Neuronal stem cell (in vitro differentiated cells): ENCODE results near the gene XPR1.
A peak's percentile ranks its signal among the peaks of the same experiment; 100 is the strongest.

ENCODE experiments used
- DNase-seq: peaks from one replicate; pipeline ENCODE4 v3.0.0-alpha.2; 2013; ENCODE audit warnings: low spot score
- H2AFZ ChIP-seq: one replicate; pipeline ENCODE4 v1.6.1; 2013; ENCODE audit warnings: mild to moderate bottlenecking, low read length, inconsistent platforms
- H2AK5ac ChIP-seq: 2 replicates; pipeline ENCODE4 v1.6.1; 2013; ENCODE audit warnings: low read depth, mild to moderate bottlenecking, inconsistent platforms, low read length, moderate library complexity, mixed read lengths
- H2BK120ac ChIP-seq: 2 replicates; pipeline ENCODE4 v1.6.1; 2013; ENCODE audit warnings: low read depth, mild to moderate bottlenecking, inconsistent platforms, low read length, moderate library complexity, mixed read lengths
- H2BK12ac ChIP-seq: one replicate; pipeline ENCODE4 v1.6.1; 2013; ENCODE audit warnings: low read length, inconsistent platforms
- H2BK15ac ChIP-seq: 2 replicates; pipeline ENCODE4 v1.6.1; 2013; ENCODE audit warnings: mild to moderate bottlenecking, low read length, inconsistent platforms, mixed read lengths
- H2BK5ac ChIP-seq: one replicate; pipeline ENCODE4 v1.6.1; 2013; ENCODE audit warnings: inconsistent platforms, mild to moderate bottlenecking, low read length, moderate library complexity
- H3K14ac ChIP-seq: one replicate; pipeline ENCODE4 v1.6.1; 2013; ENCODE audit warnings: low read length, inconsistent platforms
- H3K18ac ChIP-seq: 2 replicates; pipeline ENCODE4 v1.6.1; 2013; ENCODE audit warnings: low read length, inconsistent platforms
- H3K23ac ChIP-seq: 2 replicates; pipeline ENCODE4 v1.6.1; 2013; ENCODE audit warnings: low read depth, mild to moderate bottlenecking, mixed read lengths, low read length, inconsistent platforms; ENCODE audit not compliant: poor library complexity
- H3K27ac ChIP-seq: replicated peaks from 3 replicates; pipeline ENCODE4 v1.5.1; 2013; ENCODE audit warnings: low read length, inconsistent platforms
- H3K27me3 ChIP-seq, 3 experiments: 2 replicates each; pipeline ENCODE4 v1.6.1; 2013; ENCODE audit warnings: low read length in 3 of 3, mild to moderate bottlenecking in 2 of 3, inconsistent platforms in 1 of 3, low read depth in 1 of 3, mixed read lengths in 1 of 3, moderate library complexity in 1 of 3; ENCODE audit not compliant: control insufficient read depth in 3 of 3, insufficient read depth in 3 of 3
- H3K36me3 ChIP-seq, 2 donors: replicated peaks in 1 of 2; 2 replicates each; pipeline ENCODE4 v1.6.1; 2013; ENCODE audit warnings: low read length in 2 of 2; ENCODE audit not compliant: control insufficient read depth in 2 of 2, insufficient read depth in 2 of 2
- H3K4ac ChIP-seq: 2 replicates; pipeline ENCODE4 v1.6.1; 2013; ENCODE audit warnings: inconsistent platforms, mild to moderate bottlenecking, low read length, moderate library complexity
- H3K4me1 ChIP-seq, 2 donors: 1 replicate in 1 of 2; 2 replicates in 1 of 2; pipeline ENCODE4 v1.6.1; 2013; ENCODE audit warnings: low read length in 2 of 2, low read depth in 1 of 2; ENCODE audit not compliant: control insufficient read depth in 2 of 2, insufficient read depth in 1 of 2
- H3K4me2 ChIP-seq: one replicate; pipeline ENCODE4 v1.6.1; 2013; ENCODE audit warnings: mild to moderate bottlenecking, low read length, inconsistent platforms; ENCODE audit not compliant: insufficient read depth, poor library complexity, severe bottlenecking
- H3K4me3 ChIP-seq, 2 donors: 2 replicates each; pipeline ENCODE4 v1.5.1; 2013; ENCODE audit warnings: low read length in 2 of 2, mild to moderate bottlenecking in 2 of 2, inconsistent platforms in 1 of 2, moderate library complexity in 1 of 2
- H3K79me1 ChIP-seq: one replicate; pipeline ENCODE4 v1.6.1; 2013; ENCODE audit warnings: low read depth, mild to moderate bottlenecking, inconsistent platforms, low read length, moderate library complexity
- H3K9ac ChIP-seq: one replicate; pipeline ENCODE4 v1.6.1; 2013; ENCODE audit warnings: mild to moderate bottlenecking, low read depth, low read length, inconsistent platforms; ENCODE audit not compliant: poor library complexity
- H3K9me3 ChIP-seq, 2 donors: replicated peaks in 1 of 2; 2 replicates each; pipeline versions ENCODE3 to v1.6.1; 2013; ENCODE audit warnings: low read length in 2 of 2, mild to moderate bottlenecking in 2 of 2, inconsistent platforms in 1 of 2, low read depth in 1 of 2, mixed read lengths in 1 of 2, moderate library complexity in 1 of 2; ENCODE audit not compliant: control insufficient read depth in 2 of 2, insufficient read depth in 1 of 2
- H4K8ac ChIP-seq: one replicate; pipeline ENCODE4 v1.6.1; 2013; ENCODE audit warnings: low read depth, mild to moderate bottlenecking, inconsistent platforms, low read length, moderate library complexity
- H4K91ac ChIP-seq: one replicate; pipeline ENCODE4 v1.6.1; 2013; ENCODE audit warnings: low read length, low read depth, mild to moderate bottlenecking, inconsistent platforms; ENCODE audit not compliant: poor library complexity
- WGBS, 2 donors: extraction: QIAGEN DNeasy Blood & Tissue Kit; methylation state at CpG; one replicate each; pipeline ENCODE4 v1.1.7; 2013; ENCODE audit warnings: missing lambda C conversion rate in 2 of 2, mixed read lengths in 1 of 2; ENCODE audit not compliant: insufficient read length in 2 of 2, insufficient replicate concordance in 1 of 2; ENCODE audit errors: extremely low coverage in 2 of 2; 5-methylcytosine and 5-hydroxymethylcytosine counted together

The XPR1 gene

DNA sequence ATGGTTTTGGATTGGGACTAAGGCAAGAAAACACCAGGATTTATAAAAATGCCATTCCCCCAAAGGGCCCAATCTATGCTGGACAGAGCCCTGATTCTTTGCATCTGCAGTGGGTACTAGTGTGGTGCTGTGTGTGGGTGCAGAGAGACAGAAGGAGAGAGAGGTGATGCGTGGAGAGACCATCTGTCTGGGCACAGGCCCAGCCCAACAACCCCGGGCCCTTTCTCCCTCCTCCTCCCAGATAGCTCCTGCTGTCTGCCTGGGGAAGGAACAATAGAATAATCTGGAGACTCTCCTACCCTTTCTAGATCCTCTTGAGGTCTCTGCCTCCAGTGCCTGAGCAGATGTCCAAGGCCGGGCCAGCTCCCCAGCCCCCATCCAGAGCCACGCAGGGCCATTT is 296.0 kb downstream of the XPR1 start:
- Histone ChIP-seq H3K4me3 (no peak overlapping the region), H4K91ac (no peak overlapping the region), H3K79me1 (no peaks in the 10 kb centered on the region), H3K9me3 (no peaks in the 10 kb centered on the region), H2BK15ac (no peak overlapping the region), H4K8ac (no peak overlapping the region), H3K27ac (no peak overlapping the region), H3K14ac (no peak overlapping the region), H3K4me2 (no peak overlapping the region), H2AFZ (no peak overlapping the region), H3K4ac (no peak overlapping the region), H3K36me3 (peaks cover 0 to 4% of the 10 kb centered on the region in 2 donors), H3K4me1 (peaks cover 48 to 49% of the 10 kb centered on the region in 2 donors), H2BK12ac (no peak overlapping the region), H3K27me3 (no peaks in the 10 kb centered on the region), H2BK5ac (no peak overlapping the region), H3K23ac (no peak overlapping the region), H2BK120ac (peak overlapping the region; percentile 82), H3K18ac (no peak overlapping the region), H2AK5ac (no peak overlapping the region), H3K9ac (no peak overlapping the region)
- WGBS, 2 donors = no CpG with 5 or more reads among the region's 4 CpGs
- no peak for DNase-seq

DNA sequence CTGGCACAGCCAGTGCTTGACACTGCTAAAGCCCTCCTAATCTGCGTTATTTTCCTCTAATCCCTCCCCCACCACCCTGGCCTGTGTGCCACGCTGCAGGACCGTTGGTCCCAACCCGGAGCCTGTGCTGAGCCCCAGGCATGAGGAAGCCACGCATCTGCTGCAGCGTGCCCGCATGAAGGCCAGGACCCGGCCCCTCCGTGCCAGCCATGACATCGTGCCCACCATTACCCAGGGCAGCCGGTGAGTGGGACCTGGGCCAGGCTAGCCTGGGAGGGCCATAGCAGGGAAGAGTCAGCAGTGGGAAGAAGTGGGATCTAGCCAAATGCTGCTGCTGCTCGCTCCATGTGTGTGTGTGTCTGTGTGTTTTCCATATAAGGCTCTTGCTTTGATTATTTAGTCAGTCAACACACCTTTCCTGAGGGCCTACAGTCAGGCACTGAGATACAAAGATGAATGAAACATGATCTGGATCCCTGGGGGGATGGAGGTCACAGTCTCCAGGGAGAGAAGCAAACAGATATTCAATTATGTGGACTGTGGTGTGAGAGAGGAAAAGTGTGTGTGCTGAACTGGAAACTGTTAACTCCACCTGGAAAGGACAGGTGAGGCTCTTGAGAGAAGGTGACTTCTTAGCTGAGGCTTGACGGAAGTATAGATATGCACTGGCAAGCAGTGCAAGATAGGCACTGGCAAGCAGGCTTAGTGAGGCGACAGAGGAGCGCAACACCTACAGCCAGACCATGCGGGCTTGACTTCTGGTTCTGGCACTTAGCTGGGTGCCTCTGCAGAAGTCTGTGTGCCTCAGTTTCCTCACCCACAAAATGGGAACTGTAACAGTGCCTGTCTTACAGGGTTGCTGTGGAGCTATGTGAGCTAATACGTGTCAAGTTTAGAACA is 296.8 kb downstream of the XPR1 start:
- Histone ChIP-seq H2AFZ (no peak overlapping the region), H3K4me3 (no peak overlapping the region), H3K27me3 (no peaks in the 10 kb centered on the region), H3K18ac (peak overlapping the region; percentile 90), H2BK12ac (peak overlapping the region; percentile 59), H4K91ac (no peak overlapping the region), H3K14ac (peak overlapping the region; percentile 85), H3K4me2 (no peak overlapping the region), H3K79me1 (no peaks in the 10 kb centered on the region), H3K23ac (no peak overlapping the region), H2AK5ac (peak overlapping the region; percentile 88), H4K8ac (no peak overlapping the region), H2BK15ac (peak overlapping the region; percentile 11), H3K4ac (no peak overlapping the region), H3K9ac (no peak overlapping the region), H2BK120ac (no peak overlapping the region), H3K27ac (no peak overlapping the region), H3K9me3 (no peaks in the 10 kb centered on the region), H2BK5ac (no peak overlapping the region), H3K36me3 (peaks cover 0 to 4% of the 10 kb centered on the region in 2 donors), H3K4me1 (peaks cover 45 to 48% of the 10 kb centered on the region in 2 donors)
- DNase-seq = no peak
- WGBS, 2 donors = no CpG with 5 or more reads among the region's 17 CpGs

DNA sequence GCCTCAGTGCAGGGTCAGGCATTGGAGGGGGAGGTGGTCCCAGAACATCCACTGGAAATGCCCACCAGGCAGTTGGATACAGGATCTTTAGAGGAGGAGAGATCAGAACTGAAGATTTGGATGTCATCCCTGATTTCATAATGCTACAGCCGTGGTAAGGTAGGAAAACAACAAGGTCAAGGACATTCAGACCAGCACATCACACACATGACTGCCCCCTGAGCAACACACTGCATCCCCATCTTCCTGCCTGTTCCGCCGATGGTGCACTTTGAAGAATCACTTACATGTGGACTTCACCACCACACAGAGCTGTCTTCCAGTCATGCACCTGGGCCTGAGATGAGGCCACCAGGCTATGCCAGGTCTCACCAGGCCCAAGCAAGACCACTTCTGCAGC is 297.6 kb downstream of the XPR1 start:
- Histone ChIP-seq H3K4me2 (no peak overlapping the region), H2AK5ac (peak overlapping the region; percentile 16), H4K8ac (no peak overlapping the region), H3K14ac (no peak overlapping the region), H3K4ac (peak overlapping the region; percentile 14), H3K9me3 (no peaks in the 10 kb centered on the region), H3K27ac (no peak overlapping the region), H2BK5ac (no peak overlapping the region), H3K23ac (no peak overlapping the region), H3K9ac (no peak overlapping the region), H2AFZ (no peak overlapping the region), H3K18ac (peak overlapping the region; percentile 41), H2BK15ac (peak overlapping the region; percentile 50), H2BK12ac (no peak overlapping the region), H3K79me1 (no peaks in the 10 kb centered on the region), H3K4me3 (no peak overlapping the region), H3K27me3 (no peaks in the 10 kb centered on the region), H3K4me1 (peaks cover 39 to 44% of the 10 kb centered on the region in 2 donors), H3K36me3 (peaks cover 0 to 4% of the 10 kb centered on the region in 2 donors), H4K91ac (no peak overlapping the region), H2BK120ac (no peak overlapping the region)
- no CpG with 5 or more reads among the region's 3 CpGs for WGBS, 2 donors
- no peak for DNase-seq

DNA sequence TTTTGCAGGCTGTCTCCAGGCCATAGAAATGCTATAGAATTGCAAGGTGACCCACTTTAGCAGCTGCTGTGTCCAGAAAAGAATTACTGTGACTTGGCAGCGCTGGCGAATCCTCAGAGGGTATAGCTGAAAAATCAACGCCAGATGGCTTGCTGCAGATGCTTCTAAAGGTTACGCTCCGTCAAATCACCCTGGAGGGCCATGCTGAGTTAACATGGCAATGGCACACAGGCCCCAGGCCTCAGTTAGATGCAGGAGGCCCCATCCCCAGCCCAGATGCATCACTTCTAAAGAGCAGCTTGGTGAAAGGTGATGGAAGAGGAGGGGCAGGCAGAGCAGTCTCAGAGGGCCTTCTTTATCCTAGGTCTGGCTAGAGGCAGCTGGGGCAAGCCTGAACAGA is 298.9 kb downstream of the XPR1 start:
- Histone ChIP-seq H2AK5ac (no peak overlapping the region), H3K9me3 (no peaks in the 10 kb centered on the region), H3K4me3 (no peak overlapping the region), H3K27ac (no peak overlapping the region), H3K36me3 (peaks cover 0 to 4% of the 10 kb centered on the region in 2 donors), H3K27me3 (no peaks in the 10 kb centered on the region), H2AFZ (no peak overlapping the region), H3K4me1 (peaks cover 30 to 35% of the 10 kb centered on the region in 2 donors), H3K9ac (no peak overlapping the region), H3K23ac (no peak overlapping the region), H3K4ac (no peak overlapping the region), H2BK5ac (no peak overlapping the region), H4K91ac (no peak overlapping the region), H3K4me2 (no peak overlapping the region), H3K79me1 (no peaks in the 10 kb centered on the region), H2BK15ac (no peak overlapping the region), H3K18ac (peak overlapping the region; percentile 55), H3K14ac (no peak overlapping the region), H2BK12ac (no peak overlapping the region), H4K8ac (no peak overlapping the region), H2BK120ac (no peak overlapping the region)
- no peak for DNase-seq
- WGBS, 2 donors = no CpG with 5 or more reads among the region's 5 CpGs
